Measurements from ENCODE around the gene SPOCK1. TPM values are rescaled to one million over a fixed set of nuclear protein-coding genes. Genes with fewer than 3 reads are reported as not detected.

The SPOCK1 gene
- polyA plus RNA-seq, 1 donor from 2014 or later, result not detected

GRCh38 chr5:137099651-137100050, 399.5 kb downstream of the SPOCK1 start:
- H3K27me3 Mint-ChIP-seq, result peaks cover 1% of the 10 kb centered on the region
- H3K27ac Mint-ChIP-seq, result no peak overlapping the region
- no peak overlapping the region for H3K4me3 Mint-ChIP-seq
- no peaks in the 10 kb centered on the region for H3K36me3 Mint-ChIP-seq
- H3K9me3 Mint-ChIP-seq, result peaks cover 0 to 6% (median 0%) of the 10 kb centered on the region in 3 donors
- H3K4me1 Mint-ChIP-seq, result no peaks in the 10 kb centered on the region

DNA sequence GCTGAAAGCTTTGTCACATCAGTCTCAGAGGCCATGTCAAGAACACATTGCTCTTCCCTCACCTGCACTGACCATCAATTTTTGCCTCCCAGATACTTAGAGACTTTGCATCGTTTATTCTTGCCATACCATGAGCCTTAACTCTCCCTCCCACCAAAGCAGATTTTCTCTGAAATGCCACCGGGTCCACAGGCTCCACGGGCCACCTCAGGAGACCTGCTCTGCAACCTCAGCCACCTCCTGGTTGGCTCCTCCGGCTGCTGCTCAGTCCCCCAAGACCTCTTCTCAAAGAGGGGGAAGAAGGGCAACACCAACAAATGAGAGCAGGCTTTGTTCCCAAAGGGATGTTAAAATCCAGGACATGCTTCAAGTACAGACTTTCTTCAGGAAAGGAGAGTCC, 400.5 kb downstream of the SPOCK1 start:
- Mint-ChIP-seq H3K9me3 (peaks cover 0 to 2% (median 0%) of the 10 kb centered on the region in 3 donors), H3K4me1 (no peaks in the 10 kb centered on the region), H3K4me3 (no peak overlapping the region), H3K27me3 (peaks cover 1% of the 10 kb centered on the region), H3K27ac (no peak overlapping the region), H3K36me3 (no peaks in the 10 kb centered on the region)

GRCh38 chr5:137098238-137098637, 400.9 kb downstream of the SPOCK1 start:
- peaks cover 1% of the 10 kb centered on the region for H3K27me3 Mint-ChIP-seq
- peaks cover 0 to 2% (median 0%) of the 10 kb centered on the region in 3 donors for H3K9me3 Mint-ChIP-seq
- no peaks in the 10 kb centered on the region for H3K4me1 Mint-ChIP-seq
- no peak overlapping the region for H3K4me3 Mint-ChIP-seq
- no peak overlapping the region for H3K27ac Mint-ChIP-seq
- no peaks in the 10 kb centered on the region for H3K36me3 Mint-ChIP-seq

- Mint-ChIP-seq H3K27me3 (peaks cover 1% of the 10 kb centered on the region), H3K4me3 (no peak overlapping the region), H3K9me3 (peaks cover 0 to 4% (median 0%) of the 10 kb centered on the region in 3 donors), H3K36me3 (no peaks in the 10 kb centered on the region), H3K4me1 (peaks cover 0 to 1% (median 0%) of the 10 kb centered on the region in 3 donors), H3K27ac (no peak overlapping the region)
Observed at GRCh38 chr5:137097203-137097602, 401.9 kb downstream of the SPOCK1 start.

DNA sequence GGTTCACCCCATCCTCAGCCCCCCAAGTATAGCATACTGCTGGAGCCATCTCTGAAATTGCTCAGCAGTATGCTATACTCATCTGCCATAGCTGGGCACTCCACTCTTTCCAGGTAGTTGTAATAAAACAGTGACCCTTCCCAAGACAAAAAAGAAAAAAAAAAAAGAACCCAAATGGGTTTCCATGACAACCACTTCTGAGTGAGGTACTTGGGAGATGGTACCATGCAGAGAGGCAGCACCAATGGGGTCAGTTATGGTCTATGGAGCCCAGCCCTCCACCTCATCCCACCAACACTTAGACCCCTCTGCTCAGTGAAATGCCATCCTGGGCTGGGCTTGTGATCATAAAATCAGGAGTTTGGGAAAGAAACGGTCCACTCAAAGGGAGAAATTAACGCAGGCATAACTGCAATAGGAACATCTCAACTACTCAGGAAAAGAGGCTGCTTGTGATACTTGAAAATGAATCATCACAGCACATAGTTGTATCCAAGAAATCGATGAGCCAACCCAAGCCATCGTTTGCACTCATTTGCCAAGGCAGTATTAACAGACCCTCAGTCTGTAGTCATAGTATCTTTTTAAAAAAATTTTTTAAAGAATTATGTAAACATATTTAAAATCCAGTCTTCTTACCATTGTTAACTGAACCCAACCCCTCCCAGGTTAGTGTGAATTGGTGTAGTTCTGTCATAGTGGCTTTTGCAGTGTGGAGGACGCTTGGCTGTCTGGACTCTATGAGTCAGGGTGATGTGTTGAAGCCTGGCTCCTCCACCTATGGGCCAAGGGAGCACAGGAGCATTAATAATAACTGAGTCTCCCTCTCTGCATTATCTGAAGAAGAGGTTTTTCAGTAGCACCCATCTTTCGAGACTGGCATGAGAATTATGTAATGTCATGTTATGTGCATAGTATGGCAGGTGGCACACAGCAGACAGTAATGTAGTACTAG, 402.7 kb downstream of the SPOCK1 start:
- Mint-ChIP-seq H3K27ac (no peak overlapping the region), H3K9me3 (peaks cover 0 to 4% (median 0%) of the 10 kb centered on the region in 3 donors)

DNA sequence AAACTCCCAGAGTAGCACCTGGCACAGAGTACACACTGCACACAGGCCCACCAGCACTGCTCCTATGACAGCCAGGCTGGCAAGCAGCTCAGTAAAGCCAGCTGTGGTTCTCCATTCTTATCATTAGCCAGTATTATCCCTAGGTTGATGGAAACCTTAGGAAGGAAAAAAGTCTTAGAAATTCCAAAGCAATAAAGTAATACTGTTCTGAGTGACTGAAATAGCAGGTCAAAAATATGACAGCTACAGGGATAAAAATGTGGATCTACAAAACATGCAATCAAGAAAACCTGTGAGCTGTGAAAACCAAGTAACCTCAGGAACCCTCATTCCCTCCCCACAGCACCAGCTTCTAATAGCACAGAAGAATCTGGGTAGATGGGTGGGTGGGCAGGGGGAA, 403.5 kb downstream of the SPOCK1 start:
- H3K36me3 Mint-ChIP-seq, result no peaks in the 10 kb centered on the region
- peaks cover 0 to 1% (median 0%) of the 10 kb centered on the region in 3 donors for H3K4me1 Mint-ChIP-seq
- H3K4me3 Mint-ChIP-seq, result no peak overlapping the region
- H3K27me3 Mint-ChIP-seq, result peaks cover 1% of the 10 kb centered on the region
- no peak overlapping the region for H3K27ac Mint-ChIP-seq
- H3K9me3 Mint-ChIP-seq, result peaks cover 0 to 4% (median 0%) of the 10 kb centered on the region in 3 donors

More for the DNA sequence above, 402.7 kb downstream of the SPOCK1 start:
- peaks cover 0 to 1% (median 0%) of the 10 kb centered on the region in 3 donors for H3K4me1 Mint-ChIP-seq
- no peaks in the 10 kb centered on the region for H3K36me3 Mint-ChIP-seq
- H3K4me3 Mint-ChIP-seq, result no peak overlapping the region
- peaks cover 1% of the 10 kb centered on the region for H3K27me3 Mint-ChIP-seq

DNA sequence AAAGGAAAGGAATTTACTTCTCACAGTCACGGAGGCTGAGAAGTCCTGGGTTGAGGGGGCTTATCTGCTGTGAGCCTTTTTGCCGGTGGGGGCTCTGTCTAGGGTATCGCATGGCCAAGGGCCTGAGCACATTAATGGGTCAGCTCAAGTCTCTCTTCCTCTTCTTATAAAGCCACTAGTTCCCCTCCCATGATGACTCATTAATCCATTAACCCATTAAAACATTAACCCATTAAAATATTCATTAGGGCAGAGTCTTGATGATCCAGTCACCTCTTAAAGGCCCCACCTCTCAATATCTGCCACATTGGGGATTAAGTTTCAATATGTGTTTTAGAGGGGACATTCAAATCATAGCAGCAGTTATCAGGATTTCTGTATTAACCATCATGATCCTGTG, 406.3 kb downstream of the SPOCK1 start:
- peaks cover 0 to 2% (median 0%) of the 10 kb centered on the region in 3 donors for H3K9me3 Mint-ChIP-seq
- no peaks in the 10 kb centered on the region for H3K36me3 Mint-ChIP-seq
- no peak overlapping the region for H3K27ac Mint-ChIP-seq
- H3K27me3 Mint-ChIP-seq, result peaks cover 1% of the 10 kb centered on the region
- H3K4me3 Mint-ChIP-seq, result no peak overlapping the region
- peaks cover 0 to 1% (median 0%) of the 10 kb centered on the region in 3 donors for H3K4me1 Mint-ChIP-seq

DNA sequence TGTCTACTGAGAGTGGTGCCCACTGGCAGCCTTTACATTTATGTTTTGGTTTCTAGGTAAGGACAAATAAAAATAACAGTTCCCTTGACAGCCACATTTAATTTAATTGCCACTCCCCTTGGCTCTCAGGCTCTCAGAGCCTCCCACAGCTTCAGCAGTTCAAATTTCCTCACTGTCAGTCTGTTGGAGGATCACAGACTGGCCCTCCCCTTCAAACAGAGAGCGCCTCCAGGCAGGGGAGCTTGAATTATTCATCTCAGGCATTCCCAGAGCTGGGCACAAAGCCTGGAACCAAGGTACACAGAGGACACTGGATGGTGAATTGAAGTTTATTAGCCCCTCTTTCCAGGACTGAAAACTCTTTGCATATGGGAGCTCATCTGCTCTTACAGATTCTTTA, 407.7 kb downstream of the SPOCK1 start:
- no peaks in the 10 kb centered on the region for H3K36me3 Mint-ChIP-seq
- H3K27me3 Mint-ChIP-seq, result peaks cover 1% of the 10 kb centered on the region
- no peak overlapping the region for H3K27ac Mint-ChIP-seq
- no peak overlapping the region for H3K4me3 Mint-ChIP-seq
- H3K4me1 Mint-ChIP-seq, result peaks cover 0 to 1% (median 0%) of the 10 kb centered on the region in 3 donors
- H3K9me3 Mint-ChIP-seq, result peaks cover 0 to 2% (median 0%) of the 10 kb centered on the region in 3 donors

DNA sequence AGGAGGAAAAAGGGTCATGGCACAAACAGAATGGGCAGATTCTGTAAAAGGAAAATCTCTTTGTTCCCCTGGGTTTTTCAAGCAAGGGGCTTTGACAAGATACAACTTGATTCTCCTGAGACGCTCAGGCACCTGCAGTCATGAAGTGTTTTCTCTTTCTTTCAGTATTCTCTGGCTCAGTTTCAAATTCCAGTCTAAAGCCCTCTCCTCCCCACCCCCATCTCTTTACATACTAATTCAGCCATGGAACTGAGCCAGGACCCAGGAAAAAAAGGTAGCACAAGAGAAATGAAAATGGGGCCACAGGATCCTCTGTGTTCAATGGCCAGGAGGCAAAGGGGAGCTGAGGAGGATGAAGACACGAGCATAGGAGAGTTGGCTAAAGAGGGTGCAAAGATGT, 408.4 kb downstream of the SPOCK1 start:
- H3K9me3 Mint-ChIP-seq, result peaks cover 0 to 2% (median 0%) of the 10 kb centered on the region in 3 donors
- no peak overlapping the region for H3K27ac Mint-ChIP-seq
- H3K4me1 Mint-ChIP-seq, result peaks cover 0 to 1% (median 0%) of the 10 kb centered on the region in 3 donors
- no peak overlapping the region for H3K4me3 Mint-ChIP-seq
- no peaks in the 10 kb centered on the region for H3K27me3 Mint-ChIP-seq
- H3K36me3 Mint-ChIP-seq, result no peaks in the 10 kb centered on the region

- peaks cover 0 to 2% (median 0%) of the 10 kb centered on the region in 3 donors for H3K9me3 Mint-ChIP-seq
- H3K27ac Mint-ChIP-seq, result no peak overlapping the region
- no peak overlapping the region for H3K4me3 Mint-ChIP-seq
- H3K36me3 Mint-ChIP-seq, result no peaks in the 10 kb centered on the region
- H3K27me3 Mint-ChIP-seq, result no peaks in the 10 kb centered on the region
- peaks cover 0 to 1% (median 0%) of the 10 kb centered on the region in 3 donors for H3K4me1 Mint-ChIP-seq
Observed at GRCh38 chr5:137090151-137090550, 409.0 kb downstream of the SPOCK1 start.

DNA sequence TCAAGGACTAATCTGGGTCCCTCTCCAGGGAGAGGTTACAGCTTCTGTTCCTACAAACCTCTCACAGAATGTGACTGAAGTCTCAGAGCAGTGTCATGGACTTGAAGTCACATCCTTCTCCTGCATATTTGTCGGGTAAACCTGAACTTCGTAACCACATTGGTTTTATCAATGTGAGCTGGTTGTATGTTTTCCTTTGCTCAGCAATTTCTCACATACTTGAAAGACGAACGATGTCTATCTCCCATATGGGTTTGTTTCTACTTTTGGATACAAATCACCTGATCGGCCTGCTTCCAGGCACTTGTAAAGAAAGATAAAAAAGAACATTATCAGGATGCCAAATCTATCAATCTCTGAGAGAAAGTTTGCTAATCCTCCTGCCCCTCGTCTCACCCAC, 411.0 kb downstream of the SPOCK1 start:
- no peak overlapping the region for H3K27ac Mint-ChIP-seq
- no peaks in the 10 kb centered on the region for H3K27me3 Mint-ChIP-seq
- no peak overlapping the region for H3K4me3 Mint-ChIP-seq
- H3K4me1 Mint-ChIP-seq, result peaks cover 0 to 1% (median 0%) of the 10 kb centered on the region in 3 donors
- peaks cover 0 to 2% (median 0%) of the 10 kb centered on the region in 3 donors for H3K9me3 Mint-ChIP-seq
- no peaks in the 10 kb centered on the region for H3K36me3 Mint-ChIP-seq

- Mint-ChIP-seq H3K36me3 (no peaks in the 10 kb centered on the region), H3K4me3 (no peak overlapping the region), H3K9me3 (no peaks in the 10 kb centered on the region), H3K27me3 (no peaks in the 10 kb centered on the region), H3K4me1 (no peaks in the 10 kb centered on the region), H3K27ac (no peak overlapping the region)
Observed at GRCh38 chr5:137086342-137086741, 412.8 kb downstream of the SPOCK1 start.

DNA sequence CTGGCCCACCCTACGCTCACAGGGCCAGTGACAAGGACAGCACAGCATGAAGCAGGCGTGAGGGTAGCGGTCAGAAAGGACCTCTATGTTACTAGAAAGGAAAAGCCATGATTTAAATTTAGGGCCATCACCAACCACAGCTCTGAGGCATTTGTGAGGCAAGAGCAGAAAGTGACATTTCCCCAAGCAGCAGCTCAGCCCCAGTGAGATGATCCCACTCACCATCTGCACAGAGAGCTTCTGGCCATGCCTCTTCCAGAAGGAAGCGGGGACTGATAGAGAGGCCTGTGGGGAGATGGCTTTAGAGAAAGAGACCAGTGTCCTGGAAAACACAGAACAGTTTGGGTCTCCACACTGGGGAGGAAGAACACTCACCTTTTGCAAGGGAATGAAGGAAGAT, 413.9 kb downstream of the SPOCK1 start:
- Mint-ChIP-seq H3K4me3 (no peak overlapping the region), H3K4me1 (no peaks in the 10 kb centered on the region), H3K27ac (no peak overlapping the region), H3K27me3 (no peaks in the 10 kb centered on the region), H3K36me3 (no peaks in the 10 kb centered on the region), H3K9me3 (no peaks in the 10 kb centered on the region)

DNA sequence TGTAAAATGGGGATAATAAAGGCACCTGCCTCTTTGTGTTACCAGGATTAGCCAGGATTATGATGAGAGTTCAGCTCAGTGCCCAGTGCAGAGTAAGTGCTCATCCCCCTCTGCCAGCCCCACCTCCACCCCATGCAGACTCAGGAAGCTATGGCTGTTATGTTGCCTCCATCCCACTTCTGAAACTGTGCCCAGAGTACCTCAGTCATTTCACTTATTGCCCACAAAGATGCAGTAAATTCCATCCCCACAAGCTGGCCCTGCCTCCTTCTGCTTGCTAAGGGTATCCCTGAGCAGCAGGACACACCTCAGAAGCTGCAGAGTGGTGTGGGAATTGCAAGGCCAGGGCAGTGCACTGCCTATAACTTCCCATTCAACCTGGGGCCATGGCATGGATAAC, 415.1 kb downstream of the SPOCK1 start:
- peaks cover 1% of the 10 kb centered on the region for H3K36me3 Mint-ChIP-seq
- H3K27ac Mint-ChIP-seq, result no peak overlapping the region
- H3K27me3 Mint-ChIP-seq, result no peaks in the 10 kb centered on the region
- no peak overlapping the region for H3K4me3 Mint-ChIP-seq
- peaks cover 0 to 1% (median 0%) of the 10 kb centered on the region in 3 donors for H3K9me3 Mint-ChIP-seq
- H3K4me1 Mint-ChIP-seq, result no peaks in the 10 kb centered on the region

- Mint-ChIP-seq H3K4me1 (no peaks in the 10 kb centered on the region), H3K27ac (no peak overlapping the region), H3K4me3 (no peak overlapping the region), H3K9me3 (peaks cover 0 to 1% (median 0%) of the 10 kb centered on the region in 3 donors), H3K27me3 (no peaks in the 10 kb centered on the region), H3K36me3 (peaks cover 1% of the 10 kb centered on the region)
Observed at GRCh38 chr5:137082951-137083350, 416.2 kb downstream of the SPOCK1 start.

All from IgD-negative memory B cell (primary cell).